Measurements from ENCODE around the gene SAMD14. TPM values are rescaled to one million over a fixed set of nuclear protein-coding genes. Genes with fewer than 3 reads are reported as not detected.
A peak's percentile ranks its signal among the peaks of the same experiment; 100 is the strongest.

SAMD14 gene
- total and polyA plus RNA-seq, 10 of the 15 experiments (the other 5 are each of a cell fraction or from before 2014, with no cell fraction given) = 0.06 to 1.7 (median 0.25) TPM; not detected in 3

- TF ChIP-seq MEF2B (IDR thresholded peaks at IDR 0.05; ENCODE audit: partially characterized antibody, poor library complexity, severe bottlenecking) = peak; percentile 91
Observed at GRCh38 chr17:50163843-50164696, 34.1 kb upstream of the SAMD14 start (continued).

DNA sequence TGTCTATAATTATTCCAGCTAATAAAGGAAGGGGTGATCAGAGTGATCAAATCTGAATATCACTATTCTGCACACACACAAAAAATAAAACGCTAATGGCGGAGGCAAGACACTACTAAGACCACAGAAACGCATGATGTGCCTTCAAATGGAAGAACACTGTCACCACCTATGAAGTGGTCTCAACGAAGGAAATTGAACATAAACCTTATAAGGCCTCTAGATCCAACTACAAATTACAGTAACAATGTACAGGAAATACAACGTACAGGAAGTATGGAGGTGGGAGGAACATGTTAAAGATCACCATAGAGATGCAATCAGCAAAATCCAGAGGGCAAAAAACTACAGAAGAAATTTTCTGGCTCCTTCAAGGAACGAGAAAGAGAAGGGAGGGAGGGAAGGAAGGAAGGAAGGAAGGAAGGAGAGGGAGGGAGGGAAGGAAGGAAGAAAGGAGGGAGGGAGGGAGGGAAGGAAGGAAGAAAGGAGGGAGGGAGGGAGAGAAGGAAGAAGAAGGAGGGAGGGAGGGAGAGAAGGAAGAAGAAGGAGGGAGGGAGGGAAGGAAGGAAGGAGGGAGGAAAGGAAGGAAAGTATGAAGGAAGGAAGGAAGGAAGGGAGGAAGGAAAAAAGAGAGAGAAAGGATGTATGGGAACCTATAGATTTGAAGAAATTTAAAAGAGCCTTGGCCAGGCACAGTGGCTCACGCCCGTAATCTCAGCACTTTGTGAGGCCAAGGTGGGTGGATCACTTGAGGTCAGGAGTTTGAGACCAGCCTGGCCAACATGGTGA, 32.7 kb upstream of the SAMD14 start:
- Histone ChIP-seq H3K4me2 (ENCODE audit: control insufficient read depth, insufficient read depth) (no peak overlapping the region), H4K20me1 (ENCODE audit: control insufficient read depth, insufficient read depth) (no peaks in the 10 kb centered on the region), H3K27me3 (replicated peaks in 1 of 2; ENCODE audit: control insufficient read depth in 2 of 2, insufficient read depth in 2 of 2, low read length in 1 of 2) (no peaks in the 10 kb centered on the region), H3K9me3 (replicated peaks; ENCODE audit: control insufficient read depth, insufficient read depth, low read length) (no peaks in the 10 kb centered on the region), H3K9ac (ENCODE audit: control insufficient read depth, insufficient read depth, low read length) (no peak overlapping the region; the same call in 1 of the 2 replicates), H3K4me1 (ENCODE audit: control insufficient read depth, insufficient read depth, low read length) (peaks cover 26% of the 10 kb centered on the region), H3K36me3 (ENCODE audit: control insufficient read depth in 2 of 2, insufficient read depth in 2 of 2, low read length in 1 of 2) (no peaks in the 10 kb centered on the region), H3K79me2 (ENCODE audit: control insufficient read depth, insufficient read depth, low read length) (no peaks in the 10 kb centered on the region), H3K4me3 (no peak overlapping the region), H2AFZ (ENCODE audit: control insufficient read depth, low read depth, low read length) (no peak overlapping the region), H3K27ac (ENCODE audit: control insufficient read depth, insufficient read depth) (no peak overlapping the region)
- BruUV-seq (replicated peaks) = no TSS peak
- intact Hi-C loops (cut with micrococcal nuclease; ENCODE audit: unreplicated experiment) (no loop called here), in situ Hi-C loops (cut with MboI) (loop anchor here (5.0 kb wide), 1 partner anchor 35 kb away; no protein-coding TSS in a partner anchor)
- no peak for DNase-seq (ENCODE audit: low read depth, low spot score)
- WGBS (ENCODE audit: insufficient coverage, insufficient replicate concordance, low lambda C conversion rate, missing lambda C conversion rate) = 63% methylated on average over 7 of the region's 8 CpGs
- CTCF ChIA-PET = interaction anchor here (0.8 to 17.0 kb wide), 31 partner anchors 8 to 162 kb away, joined by 3 to 514 read pairs (median 10); partner anchors contain the start of genes COL1A1, PDK2, PPP1R9B and SAMD14
- RAD21 ChIA-PET (ENCODE audit: unreplicated experiment) = interaction anchor here (0.9 to 2.6 kb wide), 13 partner anchors 10 to 69 kb away, joined by 3 to 19 read pairs (median 5); no protein-coding TSS in a partner anchor
- POLR2A ChIA-PET = interaction anchor here (1.0 to 2.8 kb wide), 9 partner anchors 8 to 70 kb away, joined by 4 to 18 read pairs (median 6); no protein-coding TSS in a partner anchor
- FAIRE-seq = no peak
- ATAC-seq = no peak
- SMC1A ChIA-PET (ENCODE audit: uncharacterized antibody, unreplicated experiment) = interaction anchor here (0.9 to 2.8 kb wide), 17 partner anchors 11 to 69 kb away, joined by 3 to 31 read pairs (median 5); partner anchors contain the start of genes PDK2 and PPP1R9B
- no peak for TF ChIP-seq YBX1 (IDR thresholded peaks at IDR 0.05)
- TF ChIP-seq, protein P1, sequence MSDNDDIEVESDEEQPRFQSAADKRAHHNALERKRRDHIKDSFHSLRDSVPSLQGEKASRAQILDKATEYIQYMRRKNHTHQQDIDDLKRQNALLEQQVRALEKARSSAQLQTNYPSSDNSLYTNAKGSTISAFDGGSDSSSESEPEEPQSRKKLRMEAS (IDR thresholded peaks at IDR 0.05; ENCODE audit: low read depth, low read length) = no peak
- TF ChIP-seq FOS (IDR thresholded peaks at IDR 0.05; ENCODE audit: borderline replicate concordance, extremely low read depth, insufficient read length) = no peak
- no peak for TF ChIP-seq CEBPZ (IDR thresholded peaks at IDR 0.05; ENCODE audit: low read depth, low read length)
- no peak for TF ChIP-seq ASH2L (IDR thresholded peaks at IDR 0.05; ENCODE audit: borderline replicate concordance, low read depth)
- TF ChIP-seq NFYA (IDR thresholded peaks at IDR 0.05; ENCODE audit: borderline replicate concordance, low read depth, low read length) = no peak
- TF ChIP-seq EP300 (IDR thresholded peaks at IDR 0.05; ENCODE audit: borderline replicate concordance in 1 of 2, control insufficient read depth in 1 of 2, low read depth in 2 of 2, low read length in 2 of 2) = no peak
- TF ChIP-seq ZBTB11 (CRISPR knock-in tag; IDR thresholded peaks at IDR 0.05) = no peak
- no peak for TF ChIP-seq SMAD1 (IDR thresholded peaks at IDR 0.05; ENCODE audit: low read depth, partially characterized antibody)
- TF ChIP-seq BCL11A (IDR thresholded peaks at IDR 0.05; ENCODE audit: low read depth, low read length) = no peak

All from GM12878 (cell line).